ENCODE data around the gene HNRNPUL2. TPM values are rescaled to one million over a fixed set of nuclear protein-coding genes. Genes with fewer than 3 reads are reported as not detected.

HNRNPUL2 gene
- total and polyA plus RNA-seq, 9 of the 15 experiments (the other 6 are each of a cell fraction or from before 2014, with no cell fraction given) = 0.89 to 44.3 (median 15.2) TPM

DNA sequence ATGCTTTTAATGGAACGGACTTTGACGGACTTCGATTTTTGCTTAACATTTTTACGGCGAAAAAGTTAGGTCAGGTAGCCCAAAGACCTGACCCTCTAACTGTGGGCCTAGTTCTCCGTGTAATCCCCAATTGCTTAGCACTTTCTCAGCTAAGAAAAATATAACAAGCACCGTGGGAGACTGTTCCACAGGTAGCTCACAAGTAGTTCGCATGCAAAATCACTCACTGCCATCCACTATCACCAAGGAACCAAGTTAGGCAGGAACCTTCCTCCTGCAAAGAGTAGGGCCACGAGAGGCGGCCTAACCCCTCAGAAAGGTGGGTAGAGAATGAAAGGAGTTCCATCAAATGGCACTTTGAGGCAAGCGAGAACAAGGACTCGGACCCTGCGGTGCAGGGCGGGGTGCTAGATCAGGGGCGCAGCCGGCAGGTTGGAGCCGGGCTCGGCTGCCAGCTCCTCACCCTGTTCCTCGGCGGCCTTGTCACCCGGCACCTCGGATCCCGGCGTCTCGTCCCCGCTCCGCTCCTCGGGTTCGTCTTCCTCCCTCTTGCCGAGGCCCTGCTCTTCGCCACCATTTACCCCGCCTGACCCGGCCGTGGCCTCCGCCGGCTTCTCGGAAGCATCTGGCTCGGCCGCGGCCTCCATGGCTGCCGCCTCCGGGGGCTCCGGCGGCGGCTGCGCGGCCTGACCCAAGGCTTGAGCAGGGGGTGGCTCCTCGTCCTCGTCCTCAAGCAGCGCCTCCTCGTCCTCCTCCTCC is 922 bp downstream of the HNRNPUL2 start (continued):
- TF ChIP-seq, protein P1, sequence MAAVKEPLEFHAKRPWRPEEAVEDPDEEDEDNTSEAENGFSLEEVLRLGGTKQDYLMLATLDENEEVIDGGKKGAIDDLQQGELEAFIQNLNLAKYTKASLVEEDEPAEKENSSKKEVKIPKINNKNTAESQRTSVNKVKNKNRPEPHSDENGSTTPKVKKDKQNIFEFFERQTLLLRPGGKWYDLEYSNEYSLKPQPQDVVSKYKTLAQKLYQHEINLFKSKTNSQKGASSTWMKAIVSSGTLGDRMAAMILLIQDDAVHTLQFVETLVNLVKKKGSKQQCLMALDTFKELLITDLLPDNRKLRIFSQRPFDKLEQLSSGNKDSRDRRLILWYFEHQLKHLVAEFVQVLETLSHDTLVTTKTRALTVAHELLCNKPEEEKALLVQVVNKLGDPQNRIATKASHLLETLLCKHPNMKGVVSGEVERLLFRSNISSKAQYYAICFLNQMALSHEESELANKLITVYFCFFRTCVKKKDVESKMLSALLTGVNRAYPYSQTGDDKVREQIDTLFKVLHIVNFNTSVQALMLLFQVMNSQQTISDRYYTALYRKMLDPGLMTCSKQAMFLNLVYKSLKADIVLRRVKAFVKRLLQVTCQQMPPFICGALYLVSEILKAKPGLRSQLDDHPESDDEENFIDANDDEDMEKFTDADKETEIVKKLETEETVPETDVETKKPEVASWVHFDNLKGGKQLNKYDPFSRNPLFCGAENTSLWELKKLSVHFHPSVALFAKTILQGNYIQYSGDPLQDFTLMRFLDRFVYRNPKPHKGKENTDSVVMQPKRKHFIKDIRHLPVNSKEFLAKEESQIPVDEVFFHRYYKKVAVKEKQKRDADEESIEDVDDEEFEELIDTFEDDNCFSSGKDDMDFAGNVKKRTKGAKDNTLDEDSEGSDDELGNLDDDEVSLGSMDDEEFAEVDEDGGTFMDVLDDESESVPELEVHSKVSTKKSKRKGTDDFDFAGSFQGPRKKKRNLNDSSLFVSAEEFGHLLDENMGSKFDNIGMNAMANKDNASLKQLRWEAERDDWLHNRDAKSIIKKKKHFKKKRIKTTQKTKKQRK (IDR thresholded peaks at IDR 0.05; ENCODE audit: borderline replicate concordance, low read depth, low read length) = no peak
- no peak for TF ChIP-seq ZNF77 (CRISPR knock-in tag; IDR thresholded peaks at IDR 0.05)
- TF ChIP-seq, protein P2, sequence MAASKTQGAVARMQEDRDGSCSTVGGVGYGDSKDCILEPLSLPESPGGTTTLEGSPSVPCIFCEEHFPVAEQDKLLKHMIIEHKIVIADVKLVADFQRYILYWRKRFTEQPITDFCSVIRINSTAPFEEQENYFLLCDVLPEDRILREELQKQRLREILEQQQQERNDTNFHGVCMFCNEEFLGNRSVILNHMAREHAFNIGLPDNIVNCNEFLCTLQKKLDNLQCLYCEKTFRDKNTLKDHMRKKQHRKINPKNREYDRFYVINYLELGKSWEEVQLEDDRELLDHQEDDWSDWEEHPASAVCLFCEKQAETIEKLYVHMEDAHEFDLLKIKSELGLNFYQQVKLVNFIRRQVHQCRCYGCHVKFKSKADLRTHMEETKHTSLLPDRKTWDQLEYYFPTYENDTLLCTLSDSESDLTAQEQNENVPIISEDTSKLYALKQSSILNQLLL (CRISPR knock-in tag; IDR thresholded peaks at IDR 0.05; ENCODE audit: borderline replicate concordance) = no peak
- TF ChIP-seq CHD1 (IDR thresholded peaks at IDR 0.05; ENCODE audit: low read length) = peak; percentile 98
- TF ChIP-seq FOXP1 (CRISPR knock-in tag; IDR thresholded peaks at IDR 0.05) = no peak; the same call in 1 of the 2 replicates
- TF ChIP-seq, protein P3, sequence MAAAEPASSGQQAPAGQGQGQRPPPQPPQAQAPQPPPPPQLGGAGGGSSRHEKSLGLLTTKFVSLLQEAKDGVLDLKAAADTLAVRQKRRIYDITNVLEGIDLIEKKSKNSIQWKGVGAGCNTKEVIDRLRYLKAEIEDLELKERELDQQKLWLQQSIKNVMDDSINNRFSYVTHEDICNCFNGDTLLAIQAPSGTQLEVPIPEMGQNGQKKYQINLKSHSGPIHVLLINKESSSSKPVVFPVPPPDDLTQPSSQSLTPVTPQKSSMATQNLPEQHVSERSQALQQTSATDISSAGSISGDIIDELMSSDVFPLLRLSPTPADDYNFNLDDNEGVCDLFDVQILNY (CRISPR knock-in tag; IDR thresholded peaks at IDR 0.05) = no peak
- TF ChIP-seq ZNF707 (CRISPR knock-in tag; conservative IDR thresholded peaks at IDR 0.05) = no peak
- no peak for TF ChIP-seq ZNF23 (CRISPR knock-in tag; IDR thresholded peaks at IDR 0.05)
- TF ChIP-seq, protein P4, sequence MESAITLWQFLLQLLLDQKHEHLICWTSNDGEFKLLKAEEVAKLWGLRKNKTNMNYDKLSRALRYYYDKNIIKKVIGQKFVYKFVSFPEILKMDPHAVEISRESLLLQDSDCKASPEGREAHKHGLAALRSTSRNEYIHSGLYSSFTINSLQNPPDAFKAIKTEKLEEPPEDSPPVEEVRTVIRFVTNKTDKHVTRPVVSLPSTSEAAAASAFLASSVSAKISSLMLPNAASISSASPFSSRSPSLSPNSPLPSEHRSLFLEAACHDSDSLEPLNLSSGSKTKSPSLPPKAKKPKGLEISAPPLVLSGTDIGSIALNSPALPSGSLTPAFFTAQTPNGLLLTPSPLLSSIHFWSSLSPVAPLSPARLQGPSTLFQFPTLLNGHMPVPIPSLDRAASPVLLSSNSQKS (CRISPR knock-in tag; IDR thresholded peaks at IDR 0.05) = no peak
- TF ChIP-seq PHB2 (IDR thresholded peaks at IDR 0.05; ENCODE audit: low read depth) = peak; percentile 10; the same call in 1 of the 2 replicates
- TF ChIP-seq, protein P5, sequence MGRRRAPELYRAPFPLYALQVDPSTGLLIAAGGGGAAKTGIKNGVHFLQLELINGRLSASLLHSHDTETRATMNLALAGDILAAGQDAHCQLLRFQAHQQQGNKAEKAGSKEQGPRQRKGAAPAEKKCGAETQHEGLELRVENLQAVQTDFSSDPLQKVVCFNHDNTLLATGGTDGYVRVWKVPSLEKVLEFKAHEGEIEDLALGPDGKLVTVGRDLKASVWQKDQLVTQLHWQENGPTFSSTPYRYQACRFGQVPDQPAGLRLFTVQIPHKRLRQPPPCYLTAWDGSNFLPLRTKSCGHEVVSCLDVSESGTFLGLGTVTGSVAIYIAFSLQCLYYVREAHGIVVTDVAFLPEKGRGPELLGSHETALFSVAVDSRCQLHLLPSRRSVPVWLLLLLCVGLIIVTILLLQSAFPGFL (CRISPR knock-in tag; IDR thresholded peaks at IDR 0.05) = no peak
- TF ChIP-seq TSC22D4 (tag; IDR thresholded peaks at IDR 0.05) = no peak
- TF ChIP-seq RFX5 (IDR thresholded peaks at IDR 0.05; ENCODE audit: low read depth, low read length) = no peak
- TF ChIP-seq MAFF (IDR thresholded peaks at IDR 0.05; ENCODE audit: low read length) = no peak
- TF ChIP-seq HNRNPLL (IDR thresholded peaks at IDR 0.05; ENCODE audit: low read depth, low read length, poor library complexity, severe bottlenecking) = no peak
- no peak for TF ChIP-seq SRSF1 (IDR thresholded peaks at IDR 0.05; ENCODE audit: low read depth, low read length)
- no peak for TF ChIP-seq ZBTB1 (CRISPR knock-in tag; IDR thresholded peaks at IDR 0.05; ENCODE audit: borderline replicate concordance, low read depth)
- no peak for TF ChIP-seq DIDO1 (tag; IDR thresholded peaks at IDR 0.05; ENCODE audit: low read depth)
